Erythroblast (primary cell): ENCODE results near the gene STARD9.

Source experiments
- GATA1 ChIP-seq: IDR thresholded peaks from 2 replicates; pipeline ENCODE4 v1.6.1; 2011; ENCODE audit warnings: low read depth, mild to moderate bottlenecking, control low read depth, low read length, moderate library complexity
- POLR2A ChIP-seq: IDR thresholded peaks from 2 replicates; pipeline ENCODE4 v1.6.1; 2011; ENCODE audit warnings: mild to moderate bottlenecking, low read length

GRCh38 chr15:42750306-42750705 lies 174.9 kb downstream of the STARD9 start:
- TF ChIP-seq POLR2A (no peak), GATA1 (no peak)
